GM19328 (cell line): ENCODE data around the gene DNAJC15.
"Not testable (repeated sequence)": the region's sequence is repeated elsewhere in the genome, so short reads cannot be mapped to it uniquely, and the experiment has no call there.

ENCODE experiments used
- ATAC-seq: cut with Tn5 transposase; IDR thresholded peaks from one replicate; pipeline ENCODE4 v1.9.1; 2021; ENCODE audit warnings: mild to moderate bottlenecking, moderate library complexity; ENCODE audit not compliant: unreplicated experiment

Gene DNAJC15

GRCh38 chr13:43023289-43023963 lies at the start of gene DNAJC15:
DNAJC15 (plus strand) TSS chr13:43023586; CDS start chr13:43023627, 41 bp downstream.
- peak; percentile 79 for ATAC-seq

GRCh38 chr13:42976066-42976465 lies 47.3 kb upstream of the DNAJC15 start:
- no peak for ATAC-seq

GRCh38 chr13:42977219-42977659 lies 46.1 kb upstream of the DNAJC15 start:
- ATAC-seq, result no peak

- ATAC-seq, result no peak
Measured at GRCh38 chr13:42981317-42981716, 42.1 kb upstream of the DNAJC15 start.

- no peak for ATAC-seq
Measured at GRCh38 chr13:42981853-42982252, 41.5 kb upstream of the DNAJC15 start.

GRCh38 chr13:42984026-42984425 lies 39.4 kb upstream of the DNAJC15 start:
- ATAC-seq, result no peak

GRCh38 chr13:42984691-42985090 lies 38.7 kb upstream of the DNAJC15 start:
- no peak for ATAC-seq

- no peak for ATAC-seq
Measured at GRCh38 chr13:42985312-42986175, 37.8 kb upstream of the DNAJC15 start.

GRCh38 chr13:42986176-42986574 lies 37.2 kb upstream of the DNAJC15 start:
- no peak for ATAC-seq

GRCh38 chr13:42990291-42991232 lies 32.8 kb upstream of the DNAJC15 start:
- ATAC-seq, result no peak

GRCh38 chr13:42991233-42991897 lies 32.0 kb upstream of the DNAJC15 start:
- ATAC-seq, result not testable (repeated sequence)

- ATAC-seq, result peak; percentile 70
Measured at GRCh38 chr13:42991898-42992763, 31.3 kb upstream of the DNAJC15 start, which contains the start of gene EPSTI1. EPSTI1 (minus strand) TSS chr13:42992241; CDS start chr13:42992165, 76 bp downstream.

- peak; percentile 13 for ATAC-seq
Measured at GRCh38 chr13:42992764-42993122, 30.6 kb upstream of the DNAJC15 start.

- no peak for ATAC-seq
Measured at GRCh38 chr13:42994878-42995277, 28.5 kb upstream of the DNAJC15 start.

- no peak for ATAC-seq
Measured at GRCh38 chr13:42996584-42996983, 26.8 kb upstream of the DNAJC15 start.

GRCh38 chr13:42997381-42997780 lies 26.0 kb upstream of the DNAJC15 start:
- no peak for ATAC-seq

- ATAC-seq, result no peak
Measured at GRCh38 chr13:42999491-42999890, 23.9 kb upstream of the DNAJC15 start.

GRCh38 chr13:43000676-43001075 lies 22.7 kb upstream of the DNAJC15 start:
- ATAC-seq, result no peak

- no peak for ATAC-seq
Measured at GRCh38 chr13:43002021-43002420, 21.4 kb upstream of the DNAJC15 start.
